ENCODE results near the gene CRYBG1.
"Not testable (repeated sequence)": the region's sequence is repeated elsewhere in the genome, so short reads cannot be mapped to it uniquely, and the experiment has no call there.

Gene CRYBG1

DNA sequence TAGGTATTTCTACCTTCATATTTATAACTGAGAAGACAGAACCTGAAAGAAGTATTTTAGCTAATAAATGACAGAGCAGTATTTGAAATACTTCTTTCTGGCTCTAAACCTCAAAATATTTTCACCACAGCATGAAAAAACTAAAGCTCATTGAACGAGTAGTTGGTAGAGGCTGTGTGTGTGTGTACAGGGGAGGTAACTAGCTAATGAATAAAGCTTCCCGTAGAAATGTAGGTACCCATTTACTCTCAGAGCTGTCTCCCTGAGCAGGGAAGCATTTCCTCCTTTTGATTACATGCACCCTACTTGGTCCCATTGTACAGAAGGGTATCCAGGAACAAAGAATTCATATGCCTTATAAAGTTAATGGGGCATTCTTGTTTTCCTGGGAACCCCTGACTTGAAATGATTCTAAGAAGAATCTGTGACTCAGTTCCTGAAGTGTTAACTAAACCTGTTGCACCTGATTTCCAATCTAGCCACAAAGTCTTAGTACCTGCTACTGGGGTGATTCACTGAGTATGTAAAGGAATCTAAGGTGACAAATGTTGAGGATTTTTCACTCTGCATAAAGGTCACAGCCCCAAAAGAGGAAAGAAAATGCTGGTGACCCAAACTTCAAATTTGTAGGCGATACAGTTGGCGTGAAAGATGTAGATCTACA lies 12.5 kb downstream of the CRYBG1 start:
- no peak for DNase-seq (ENCODE audit: low read depth in 4 of 4, low spot score in 1 of 4)

- DNase-seq (ENCODE audit: low read depth in 4 of 4, low spot score in 1 of 4), result no peak
Measured at GRCh38 chr6:106373502-106374239, 13.2 kb downstream of the CRYBG1 start.

- DNase-seq (ENCODE audit: low read depth in 4 of 4, low spot score in 1 of 4), result no peak
Measured at GRCh38 chr6:106377061-106377540, 16.6 kb downstream of the CRYBG1 start.

GRCh38 chr6:106379951-106380350 lies 19.4 kb downstream of the CRYBG1 start:
- no peak for DNase-seq (ENCODE audit: low read depth in 4 of 4, low spot score in 1 of 4)

GRCh38 chr6:106380407-106380806 lies 19.9 kb downstream of the CRYBG1 start:
- DNase-seq (ENCODE audit: low read depth in 4 of 4, low spot score in 1 of 4), result no peak

- no peak for DNase-seq (ENCODE audit: low read depth in 4 of 4, low spot score in 1 of 4)
Measured at GRCh38 chr6:106381223-106381622, 20.7 kb downstream of the CRYBG1 start.

DNA sequence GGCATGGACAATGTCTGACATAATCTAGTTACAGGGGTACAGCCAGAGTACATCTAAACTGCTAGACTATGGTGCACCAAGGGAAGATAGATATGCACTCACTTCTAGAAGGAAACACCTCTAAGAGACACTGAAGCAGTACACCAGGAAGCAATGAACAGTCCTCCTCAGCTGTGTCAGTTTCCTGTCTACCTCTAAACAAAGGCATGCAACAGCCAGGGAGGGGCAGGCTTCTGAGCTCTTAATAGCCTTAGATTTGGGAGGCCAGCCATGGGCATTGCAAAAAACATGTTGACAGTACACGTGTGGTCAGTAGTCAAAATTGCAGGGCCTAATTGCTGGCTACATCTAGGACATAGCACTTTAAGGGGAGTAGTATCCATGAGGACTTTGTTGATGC lies 21.4 kb downstream of the CRYBG1 start:
- no peak for DNase-seq (ENCODE audit: low read depth in 4 of 4, low spot score in 1 of 4)

GRCh38 chr6:106383573-106383972 lies 23.1 kb downstream of the CRYBG1 start:
- DNase-seq (ENCODE audit: low read depth in 4 of 4, low spot score in 1 of 4), result no peak

DNA sequence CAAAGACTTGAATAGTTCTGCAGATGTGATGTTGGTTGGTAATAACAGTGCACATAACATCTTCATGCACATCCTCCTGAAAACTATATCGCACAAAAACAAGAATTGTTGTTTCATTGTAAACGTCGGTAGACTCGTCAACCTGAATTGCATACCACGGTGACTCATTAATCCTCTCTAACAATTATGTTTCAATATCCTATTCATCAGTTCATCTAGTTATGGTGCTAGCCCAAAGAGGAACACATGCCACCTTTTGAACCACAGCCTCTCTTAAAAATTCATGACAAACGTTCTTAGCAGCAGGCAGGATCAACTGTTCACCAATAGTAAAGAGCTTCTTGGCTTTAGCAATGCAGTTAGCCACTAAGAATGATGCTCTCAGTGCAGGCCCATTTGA lies 25.0 kb downstream of the CRYBG1 start:
- DNase-seq (ENCODE audit: low read depth in 4 of 4, low spot score in 1 of 4), result no peak

GRCh38 chr6:106387875-106388274 lies 27.4 kb downstream of the CRYBG1 start:
- no peak for DNase-seq (ENCODE audit: low read depth in 4 of 4, low spot score in 1 of 4)

DNA sequence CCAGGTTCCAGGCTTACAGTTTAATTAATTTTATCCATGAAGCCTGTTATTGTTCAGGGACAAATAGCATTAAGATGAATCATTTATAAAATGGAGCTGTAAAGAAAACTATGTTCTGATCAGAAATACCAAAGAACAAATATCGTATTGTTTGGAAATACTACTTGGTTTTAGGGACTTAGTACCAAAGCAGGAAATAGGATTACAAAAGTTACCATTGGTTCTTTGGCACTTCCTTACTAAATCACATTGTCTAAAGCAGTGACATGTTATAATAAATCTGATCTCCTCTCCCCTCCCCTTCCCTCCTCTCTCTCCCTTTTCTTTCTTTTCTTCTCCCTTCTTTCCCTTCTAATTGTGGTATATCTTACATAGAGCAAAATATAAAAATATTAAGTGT lies 29.6 kb downstream of the CRYBG1 start:
- DNase-seq (ENCODE audit: low read depth in 4 of 4, low spot score in 1 of 4), result no peak

DNA sequence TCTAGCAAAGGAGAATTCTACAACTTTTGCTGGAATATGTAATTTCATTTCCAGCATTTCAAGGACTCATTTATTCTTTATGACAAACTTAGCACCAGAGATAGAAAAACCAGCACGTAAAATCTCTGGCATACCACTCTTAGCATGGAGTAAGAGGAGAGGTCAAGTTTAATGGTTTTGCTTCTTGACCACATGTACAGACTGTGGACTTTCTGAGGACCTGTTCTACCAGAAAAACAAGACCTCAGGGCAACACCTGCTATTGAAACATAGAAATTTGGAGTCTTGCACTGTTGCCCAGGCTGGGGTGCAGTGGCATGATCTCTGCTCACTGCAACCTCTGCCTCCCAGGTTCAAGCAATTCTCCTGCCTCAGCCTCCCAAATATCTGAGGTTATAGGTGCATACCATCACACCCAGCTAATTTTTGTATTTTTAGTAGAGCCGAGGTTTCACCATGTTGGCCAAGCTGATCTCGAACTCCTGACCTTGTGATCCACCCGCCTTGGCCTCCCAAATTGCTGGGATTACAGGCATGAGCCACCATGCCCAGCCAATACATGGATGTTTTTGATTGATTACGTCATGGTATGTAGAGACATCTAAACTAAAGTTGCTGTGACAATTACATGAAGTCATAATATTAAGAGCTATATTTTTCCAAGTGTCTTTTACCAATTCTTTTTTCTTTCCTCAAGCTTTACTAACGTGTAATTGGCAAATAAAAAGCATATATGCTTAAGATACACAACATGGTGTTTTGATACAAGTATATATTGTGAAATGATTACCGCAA lies 36.1 kb downstream of the CRYBG1 start:
- no peak for DNase-seq (ENCODE audit: low read depth in 4 of 4, low spot score in 1 of 4)

DNA sequence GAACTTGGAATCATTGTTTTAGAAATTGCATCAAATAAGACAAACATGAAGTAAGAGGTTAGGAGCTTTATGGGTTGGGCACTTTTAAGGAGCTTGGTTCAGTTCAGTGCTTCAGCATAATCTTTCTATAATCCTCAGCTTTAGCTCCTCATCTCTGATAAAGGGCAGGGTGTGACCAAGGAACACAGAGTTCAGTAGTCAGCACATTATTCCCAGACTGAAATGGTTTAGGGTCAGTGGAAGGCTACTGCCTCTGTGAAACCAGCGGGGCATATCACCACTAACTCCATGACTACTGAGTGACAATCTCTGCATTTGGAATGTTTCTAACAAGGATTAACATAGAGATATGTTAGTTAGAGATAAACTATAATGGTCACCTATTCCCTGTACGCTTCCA lies 36.9 kb downstream of the CRYBG1 start:
- DNase-seq (ENCODE audit: low read depth in 4 of 4, low spot score in 1 of 4), result no peak

GRCh38 chr6:106398621-106399020 lies 38.1 kb downstream of the CRYBG1 start:
- DNase-seq (ENCODE audit: low read depth in 4 of 4, low spot score in 1 of 4), result no peak

- not testable (repeated sequence) for DNase-seq (ENCODE audit: low read depth in 4 of 4, low spot score in 1 of 4)
Measured at GRCh38 chr6:106405044-106405443, 44.5 kb downstream of the CRYBG1 start.

DNA sequence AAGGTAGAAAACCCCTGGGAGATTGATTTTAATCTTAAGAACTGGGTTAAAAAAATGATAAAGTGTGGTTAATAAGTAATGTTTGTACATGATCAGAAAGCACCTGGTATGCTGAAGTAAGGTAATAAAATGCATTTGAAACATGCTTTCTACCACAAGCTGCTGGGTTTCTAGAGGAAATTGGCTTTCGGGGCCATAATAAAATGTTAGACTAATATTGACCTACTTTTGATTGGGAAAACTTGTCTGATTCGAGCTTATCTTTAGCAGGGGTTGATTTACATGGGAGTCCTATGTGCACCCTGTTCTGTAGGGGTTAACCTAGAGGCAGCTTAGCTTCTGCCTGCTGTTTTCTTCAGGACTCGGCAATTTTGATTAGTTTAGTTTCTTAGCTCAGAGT lies 50.5 kb downstream of the CRYBG1 start:
- no peak for DNase-seq (ENCODE audit: low read depth in 4 of 4, low spot score in 1 of 4)

GRCh38 chr6:106411643-106412200 lies 51.2 kb downstream of the CRYBG1 start:
- no peak for DNase-seq (ENCODE audit: low read depth in 4 of 4, low spot score in 1 of 4)

DNA sequence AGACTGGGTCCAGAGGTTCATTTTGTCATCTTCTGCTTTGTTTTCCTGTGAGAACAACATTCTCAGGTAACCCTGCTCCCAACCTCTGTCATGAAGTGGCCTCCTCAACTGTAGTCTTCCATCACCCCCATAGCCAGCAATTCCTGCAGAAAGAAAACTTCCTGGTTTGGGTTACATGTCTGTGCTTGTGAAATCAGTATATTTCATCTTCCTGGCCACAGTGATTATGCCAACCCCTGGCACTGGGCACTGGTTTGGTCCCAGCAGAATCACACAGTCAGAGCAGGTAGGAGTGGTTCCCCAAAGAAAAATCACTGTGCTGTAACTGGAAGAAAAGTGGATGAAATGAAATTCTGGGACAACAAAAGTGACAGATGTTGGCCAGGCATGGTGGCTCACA lies 52.5 kb downstream of the CRYBG1 start:
- no peak for DNase-seq (ENCODE audit: low read depth in 4 of 4, low spot score in 1 of 4)

- DNase-seq (ENCODE audit: low read depth in 4 of 4, low spot score in 1 of 4), result no peak
Measured at GRCh38 chr6:106413722-106414121, 53.2 kb downstream of the CRYBG1 start.

- DNase-seq (ENCODE audit: low read depth in 4 of 4, low spot score in 1 of 4), result no peak
Measured at GRCh38 chr6:106415921-106416320, 55.4 kb downstream of the CRYBG1 start.

GRCh38 chr6:106417572-106418147 lies 57.1 kb downstream of the CRYBG1 start:
- no peak for DNase-seq (ENCODE audit: low read depth in 4 of 4, low spot score in 1 of 4)

Measured in stimulated activated CD4-positive, alpha-beta T cell treated with anti-CD3 and anti-CD28 coated beads, Interleukin-1b, Interleukin-23, amount 100 ng/mL, for 24 hours (primary cell).